ENCODE measurements around the gene EYA2.

EYA2 gene

DNA sequence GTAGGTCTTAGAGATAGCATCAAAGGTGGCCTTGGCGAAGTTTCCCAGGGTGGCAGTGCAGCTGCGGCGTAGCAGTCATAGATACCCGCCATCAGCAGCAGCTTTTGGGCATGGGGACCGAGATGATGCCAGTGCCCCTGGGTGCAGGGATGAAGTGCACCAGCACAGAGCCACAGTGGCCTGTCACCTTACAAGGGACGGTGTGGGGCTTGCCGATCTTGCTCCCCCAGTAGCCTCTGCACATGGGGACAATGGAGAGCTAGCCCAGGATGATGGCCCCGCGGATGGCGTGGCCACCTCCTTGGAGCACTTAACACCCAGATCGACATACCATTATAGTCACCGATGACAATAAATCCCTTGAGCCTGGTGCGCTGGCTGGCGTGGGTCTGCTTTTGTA is 266.3 kb downstream of the EYA2 start:
- TF ChIP-seq, protein P1, sequence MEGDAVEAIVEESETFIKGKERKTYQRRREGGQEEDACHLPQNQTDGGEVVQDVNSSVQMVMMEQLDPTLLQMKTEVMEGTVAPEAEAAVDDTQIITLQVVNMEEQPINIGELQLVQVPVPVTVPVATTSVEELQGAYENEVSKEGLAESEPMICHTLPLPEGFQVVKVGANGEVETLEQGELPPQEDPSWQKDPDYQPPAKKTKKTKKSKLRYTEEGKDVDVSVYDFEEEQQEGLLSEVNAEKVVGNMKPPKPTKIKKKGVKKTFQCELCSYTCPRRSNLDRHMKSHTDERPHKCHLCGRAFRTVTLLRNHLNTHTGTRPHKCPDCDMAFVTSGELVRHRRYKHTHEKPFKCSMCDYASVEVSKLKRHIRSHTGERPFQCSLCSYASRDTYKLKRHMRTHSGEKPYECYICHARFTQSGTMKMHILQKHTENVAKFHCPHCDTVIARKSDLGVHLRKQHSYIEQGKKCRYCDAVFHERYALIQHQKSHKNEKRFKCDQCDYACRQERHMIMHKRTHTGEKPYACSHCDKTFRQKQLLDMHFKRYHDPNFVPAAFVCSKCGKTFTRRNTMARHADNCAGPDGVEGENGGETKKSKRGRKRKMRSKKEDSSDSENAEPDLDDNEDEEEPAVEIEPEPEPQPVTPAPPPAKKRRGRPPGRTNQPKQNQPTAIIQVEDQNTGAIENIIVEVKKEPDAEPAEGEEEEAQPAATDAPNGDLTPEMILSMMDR (IDR thresholded peaks at IDR 0.05) = no peak

DNA sequence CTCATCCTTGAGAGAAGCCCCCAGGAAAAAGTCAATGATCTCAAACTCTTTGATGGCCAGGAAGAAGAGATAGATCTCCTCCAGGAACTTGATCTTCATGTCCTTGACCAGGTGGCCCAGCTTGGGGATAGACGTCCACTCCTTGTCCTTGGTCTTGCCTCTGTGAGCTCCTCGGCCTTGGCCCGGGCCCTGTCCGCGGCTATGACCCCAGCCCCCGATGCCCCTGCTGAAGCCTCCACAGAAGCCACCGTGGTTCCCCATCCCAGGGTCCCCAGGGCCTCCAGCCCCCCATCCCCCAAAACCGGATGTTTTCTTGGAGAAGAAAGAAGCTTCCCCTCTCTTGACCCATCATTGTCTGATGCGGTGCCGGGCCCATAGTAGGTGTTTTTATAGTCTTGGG is 266.8 kb downstream of the EYA2 start:
- TF ChIP-seq, protein P1 (IDR thresholded peaks at IDR 0.05) = no peak

DNA sequence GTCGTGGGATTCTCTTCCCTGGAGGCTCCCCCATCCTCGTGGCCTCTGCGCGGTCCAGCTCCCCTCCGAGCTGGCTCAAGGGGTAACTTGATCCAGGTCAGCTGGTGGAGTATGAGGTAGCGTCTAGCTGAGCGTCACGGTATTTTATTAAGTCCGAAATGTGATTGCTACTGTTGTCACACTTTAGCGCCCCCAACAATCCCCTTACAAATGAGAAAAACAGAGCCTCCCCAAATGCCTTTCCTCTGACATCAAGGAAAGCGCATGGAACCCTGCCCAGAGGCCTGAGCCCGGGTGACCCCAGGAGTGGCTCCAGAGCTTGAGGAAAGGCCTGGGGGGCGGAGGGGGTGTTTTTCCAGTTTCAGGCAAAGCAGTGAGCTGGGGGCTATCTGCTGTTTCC is 269.5 kb downstream of the EYA2 start:
- TF ChIP-seq, protein P1 (IDR thresholded peaks at IDR 0.05) = no peak

DNA sequence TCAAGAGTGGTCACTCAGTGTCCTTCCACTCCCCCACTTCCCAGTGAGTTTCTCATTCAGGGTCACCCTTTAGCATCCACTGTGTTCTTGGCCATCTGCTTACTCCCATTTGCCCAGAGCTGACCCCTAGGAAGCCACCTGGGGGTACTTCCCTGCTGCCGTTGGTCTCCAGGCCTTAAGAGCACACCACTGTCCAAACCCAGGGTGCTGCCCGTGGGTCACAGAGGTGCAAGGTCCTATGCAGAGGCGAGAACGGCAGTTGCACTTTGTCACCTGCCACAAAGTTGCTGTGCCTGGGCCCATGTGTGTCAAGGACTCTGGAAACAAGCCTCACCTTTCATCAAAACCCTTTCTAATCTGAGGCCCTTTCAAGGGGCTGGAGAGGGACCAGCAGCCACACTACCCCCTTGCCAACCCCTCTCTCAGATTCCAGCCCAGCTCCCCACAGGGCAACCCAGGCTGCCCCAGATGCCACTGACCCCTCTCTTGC is 270.8 kb downstream of the EYA2 start:
- TF ChIP-seq, protein P1 (IDR thresholded peaks at IDR 0.05) = no peak

DNA sequence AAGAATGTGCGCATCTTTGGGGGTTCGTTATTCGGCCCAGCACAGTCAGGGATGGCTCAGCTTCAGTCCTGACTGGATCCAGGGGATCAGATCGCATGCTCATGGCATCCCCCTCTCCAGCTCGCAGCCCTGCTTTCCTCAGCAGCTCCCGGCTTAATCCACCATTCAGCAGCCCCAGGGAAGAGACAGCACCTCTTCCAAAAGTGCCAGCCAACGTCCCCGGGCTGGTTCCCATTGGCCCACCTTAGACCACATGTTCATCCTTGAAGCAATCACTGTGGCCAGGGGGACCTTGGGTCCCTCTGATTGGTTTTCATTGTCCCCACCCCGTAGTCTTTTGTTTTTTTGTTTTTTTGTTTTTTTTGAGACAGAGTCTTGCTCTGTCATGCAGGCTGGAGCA is 273.2 kb downstream of the EYA2 start:
- TF ChIP-seq, protein P1 (IDR thresholded peaks at IDR 0.05) = no peak

DNA sequence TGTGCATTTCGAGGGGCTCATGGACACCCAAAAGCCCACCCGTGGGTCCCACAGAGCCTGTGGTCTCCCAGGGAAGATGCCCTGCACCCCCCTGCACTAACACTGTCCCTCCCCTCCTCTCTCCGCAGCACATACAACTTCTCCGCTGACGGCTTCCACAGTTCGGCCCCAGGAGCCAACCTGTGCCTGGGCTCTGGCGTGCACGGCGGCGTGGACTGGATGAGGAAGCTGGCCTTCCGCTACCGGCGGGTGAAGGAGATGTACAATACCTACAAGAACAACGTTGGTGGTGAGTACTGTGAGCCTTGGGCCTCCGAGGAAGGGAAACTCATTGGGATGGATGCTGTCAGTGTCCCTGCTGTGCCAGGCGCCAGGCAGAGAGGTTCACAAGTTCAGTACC is 277.9 kb downstream of the EYA2 start:
- TF ChIP-seq, protein P1 (IDR thresholded peaks at IDR 0.05) = no peak

DNA sequence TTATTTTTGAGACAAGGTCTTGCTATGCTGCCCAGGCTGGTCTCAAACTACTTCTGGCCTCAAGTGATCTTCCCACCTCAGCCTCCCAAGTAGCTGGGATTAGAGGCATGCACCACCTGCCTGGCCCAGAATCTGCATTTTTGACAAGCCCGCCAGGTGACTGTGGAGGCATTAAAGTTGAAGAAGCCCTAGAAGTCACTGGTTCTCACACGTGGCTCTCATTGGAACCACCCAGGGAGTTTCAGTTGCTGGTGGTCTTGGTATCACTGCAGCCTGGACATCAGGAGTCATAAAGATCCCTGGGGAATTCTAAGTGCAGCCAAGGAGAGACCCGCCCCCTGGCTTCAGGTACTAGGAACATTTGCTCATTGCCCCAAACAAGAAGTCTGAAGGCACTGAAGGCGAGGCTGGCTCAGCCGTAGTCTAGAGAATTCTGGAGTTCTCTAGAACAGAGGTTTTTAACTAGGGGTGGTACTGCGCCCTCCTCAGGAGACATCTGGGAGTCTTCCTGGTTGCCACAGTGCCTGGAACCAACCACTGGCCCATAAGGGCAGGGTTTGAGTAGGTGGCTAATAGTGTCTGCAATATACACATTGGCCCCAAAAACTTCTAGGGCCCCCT is 279.1 kb downstream of the EYA2 start:
- TF ChIP-seq, protein P1 (IDR thresholded peaks at IDR 0.05) = no peak

Data from LNCAP (cell line).